Thyroid gland (tissue), 4 donors: ENCODE results near the gene CCDC85C. TPM values are rescaled to one million over a fixed set of nuclear protein-coding genes. Genes with fewer than 3 reads are reported as not detected.

Source experiments
- DNase-seq, 2 donors: peaks; one replicate each; pipeline ENCODE4 v3.0.0-alpha.2; 2019
- H3K27ac ChIP-seq, 3 donors: fragments of 200-600 bp; sonication (generic); 1 replicate in 2 of 3; 2 replicates in 1 of 3; pipeline ENCODE4 v1.5.1; 2016 to 2019; ENCODE audit warnings: mild to moderate bottlenecking in 1 of 3, moderate library complexity in 1 of 3
- H3K27me3 ChIP-seq: fragments of 200-600 bp; sonication (generic); one replicate; pipeline ENCODE4 v1.5.1; 2019
- H3K36me3 ChIP-seq, 2 donors: fragments of 200-600 bp; sonication (generic); one replicate each; pipeline ENCODE4 v1.5.1; 2016 to 2019
- H3K4me1 ChIP-seq, 2 donors: fragments of 200-600 bp; sonication (generic); one replicate each; pipeline ENCODE4 v1.5.1; 2017 to 2019
- H3K4me3 ChIP-seq, 3 donors: fragments of 200-600 bp; sonication (generic); replicated peaks in 1 of 3; 1 replicate in 2 of 3; 2 replicates in 1 of 3; pipeline ENCODE4 v1.5.1; 2016; ENCODE audit warnings: mild to moderate bottlenecking in 1 of 3
- H3K9me3 ChIP-seq: fragments of 200-600 bp; sonication (generic); one replicate; pipeline ENCODE4 v1.5.1; 2017
- POLR2A ChIP-seq, 2 donors: fragments of 450-650 bp; IDR thresholded peaks; one replicate each; pipeline ENCODE4 v1.6.1; 2017; ENCODE audit warnings: antibody characterized with exemption in 2 of 2, mild to moderate bottlenecking in 2 of 2, moderate library complexity in 1 of 2
- WGBS, 2 donors: methylation state at CpG; one replicate each; pipeline ENCODE4 v1.1.5; 2017; 5-methylcytosine and 5-hydroxymethylcytosine counted together
- intact Hi-C: fragments of 100-400 bp; cut with DNase I; formaldehyde crosslinking; loops from one replicate; pipeline ENCODE4 v1.15.1; 2023
- total RNA-seq, 4 donors: library from RNA; depleted of rRNA; stranded (reverse); fragments of >200 nt; gene quantifications; one replicate each; pipeline ENCODE4 v1.2.3, GENCODE V29; 2016
- TF ChIP-seq, protein P1 (sequence below), 6 experiments: fragments of 200-600 bp in 3 of 6; fragments of 450-650 bp in 3 of 6; sonication (generic) in 3 of 6; IDR thresholded peaks; one replicate each; pipeline ENCODE4 v1.5.1; 2016 to 2019; ENCODE audit warnings: antibody characterized with exemption in 6 of 6, mild to moderate bottlenecking in 2 of 6, inconsistent platforms in 1 of 6, moderate library complexity in 1 of 6

CCDC85C gene
- total RNA-seq, 4 donors from 2014 or later: 8.6 to 28.3 (median 17.3) TPM

- DNase-seq: no peak
- intact Hi-C loops: no loop called here
- Histone ChIP-seq H3K36me3 (no peaks in the 10 kb centered on the region), H3K4me1 (peaks cover 0 to 3% of the 10 kb centered on the region in 2 donors), H3K4me3 (no peak overlapping the region), H3K27me3 (no peaks in the 10 kb centered on the region), H3K9me3 (no peaks in the 10 kb centered on the region), H3K27ac (no peak overlapping the region)
- 93 to 94% methylated on average over 9 of the region's 9 CpGs for WGBS, 2 donors
- TF ChIP-seq POLR2A (IDR thresholded peaks at IDR 0.05): no peak
- TF ChIP-seq, protein P1, sequence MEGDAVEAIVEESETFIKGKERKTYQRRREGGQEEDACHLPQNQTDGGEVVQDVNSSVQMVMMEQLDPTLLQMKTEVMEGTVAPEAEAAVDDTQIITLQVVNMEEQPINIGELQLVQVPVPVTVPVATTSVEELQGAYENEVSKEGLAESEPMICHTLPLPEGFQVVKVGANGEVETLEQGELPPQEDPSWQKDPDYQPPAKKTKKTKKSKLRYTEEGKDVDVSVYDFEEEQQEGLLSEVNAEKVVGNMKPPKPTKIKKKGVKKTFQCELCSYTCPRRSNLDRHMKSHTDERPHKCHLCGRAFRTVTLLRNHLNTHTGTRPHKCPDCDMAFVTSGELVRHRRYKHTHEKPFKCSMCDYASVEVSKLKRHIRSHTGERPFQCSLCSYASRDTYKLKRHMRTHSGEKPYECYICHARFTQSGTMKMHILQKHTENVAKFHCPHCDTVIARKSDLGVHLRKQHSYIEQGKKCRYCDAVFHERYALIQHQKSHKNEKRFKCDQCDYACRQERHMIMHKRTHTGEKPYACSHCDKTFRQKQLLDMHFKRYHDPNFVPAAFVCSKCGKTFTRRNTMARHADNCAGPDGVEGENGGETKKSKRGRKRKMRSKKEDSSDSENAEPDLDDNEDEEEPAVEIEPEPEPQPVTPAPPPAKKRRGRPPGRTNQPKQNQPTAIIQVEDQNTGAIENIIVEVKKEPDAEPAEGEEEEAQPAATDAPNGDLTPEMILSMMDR (IDR thresholded peaks at IDR 0.05): no peak
Observed at GRCh38 chr14:99632410-99633035, 28.5 kb upstream of the CCDC85C start.

DNA sequence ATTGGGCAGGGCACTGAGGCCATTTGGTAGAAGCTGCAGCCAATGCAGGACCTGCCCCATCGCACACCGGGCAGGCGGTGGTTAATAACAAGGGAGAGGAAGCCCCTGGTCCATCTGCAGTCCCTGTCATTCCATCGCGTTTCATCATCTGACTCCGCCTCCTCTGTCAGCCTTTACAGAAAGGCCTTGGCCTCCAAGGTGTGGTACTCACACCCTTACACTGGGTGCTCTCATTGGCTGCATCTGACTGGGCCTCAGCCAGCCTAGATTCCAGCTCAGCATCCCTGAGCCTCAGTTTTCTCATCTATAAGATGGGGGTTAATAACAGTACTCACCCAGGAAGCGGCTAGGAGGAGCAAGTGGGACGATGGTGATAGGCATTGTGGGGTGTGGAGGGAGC is 26.2 kb upstream of the CCDC85C start:
- intact Hi-C loops: no loop called here
- no peak for DNase-seq
- 83 to 86% methylated on average over 7 of the region's 8 CpGs for WGBS, 2 donors

DNA sequence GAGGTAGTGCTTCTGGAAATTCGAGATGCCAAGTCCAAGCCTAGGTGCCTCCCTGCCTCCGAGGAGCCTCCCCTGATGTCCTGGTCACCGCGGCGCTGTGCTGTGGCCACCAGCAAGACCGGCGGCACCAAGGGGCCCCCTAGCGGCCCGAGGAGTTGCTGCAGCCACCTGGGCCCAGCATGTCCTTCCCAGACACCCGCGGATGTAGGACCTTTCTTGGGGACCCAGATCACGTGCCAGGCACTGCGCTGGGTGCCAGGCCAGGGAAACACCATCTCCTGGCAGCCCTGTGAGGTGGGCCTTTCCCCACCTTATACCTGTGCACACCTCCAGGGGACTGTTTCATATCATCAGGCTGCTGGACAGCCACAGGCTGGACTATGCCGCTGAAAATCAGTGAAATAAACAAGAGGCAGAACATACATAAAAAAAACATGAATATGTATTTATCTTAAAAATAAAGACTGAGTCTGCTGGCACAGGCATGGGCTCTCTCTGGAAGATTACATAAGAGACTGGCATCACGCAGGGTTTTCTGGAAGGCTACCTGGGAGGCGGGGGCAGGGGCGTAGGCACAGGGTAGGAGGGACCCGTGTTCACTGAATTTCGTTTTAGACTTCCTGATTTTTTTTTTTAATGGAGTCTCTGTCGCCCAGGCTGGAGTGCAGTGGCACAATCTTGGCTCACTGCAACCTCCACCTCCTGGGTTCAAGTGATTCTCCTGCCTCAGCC is 25.0 kb upstream of the CCDC85C start:
- Histone ChIP-seq H3K9me3 (no peaks in the 10 kb centered on the region), H3K36me3 (no peaks in the 10 kb centered on the region), H3K27ac (no peak overlapping the region), H3K4me1 (peaks cover 0 to 3% of the 10 kb centered on the region in 2 donors), H3K27me3 (no peaks in the 10 kb centered on the region), H3K4me3 (no peak overlapping the region)
- 27 to 31% methylated on average over 17 to 18 of the region's 20 CpGs for WGBS, 2 donors
- peak; percentile 78 for DNase-seq
- intact Hi-C loops: loop anchor here (1.0 kb wide), 1 partner anchor 111 kb away; no protein-coding TSS in a partner anchor
- TF ChIP-seq, protein P1 (IDR thresholded peaks at IDR 0.05): peak; percentile 90 to 98 (median 96)
- TF ChIP-seq POLR2A (IDR thresholded peaks at IDR 0.05): no peak

More for the DNA sequence above, 26.2 kb upstream of the CCDC85C start:
- no peak overlapping the region for H3K27ac ChIP-seq
- H3K4me3 ChIP-seq: no peak overlapping the region
- peaks cover 0 to 3% of the 10 kb centered on the region in 2 donors for H3K4me1 ChIP-seq
- no peaks in the 10 kb centered on the region for H3K36me3 ChIP-seq
- TF ChIP-seq, protein P1 (IDR thresholded peaks at IDR 0.05): no peak
- TF ChIP-seq POLR2A (IDR thresholded peaks at IDR 0.05): no peak
- no peaks in the 10 kb centered on the region for H3K27me3 ChIP-seq
- H3K9me3 ChIP-seq: no peaks in the 10 kb centered on the region

DNA sequence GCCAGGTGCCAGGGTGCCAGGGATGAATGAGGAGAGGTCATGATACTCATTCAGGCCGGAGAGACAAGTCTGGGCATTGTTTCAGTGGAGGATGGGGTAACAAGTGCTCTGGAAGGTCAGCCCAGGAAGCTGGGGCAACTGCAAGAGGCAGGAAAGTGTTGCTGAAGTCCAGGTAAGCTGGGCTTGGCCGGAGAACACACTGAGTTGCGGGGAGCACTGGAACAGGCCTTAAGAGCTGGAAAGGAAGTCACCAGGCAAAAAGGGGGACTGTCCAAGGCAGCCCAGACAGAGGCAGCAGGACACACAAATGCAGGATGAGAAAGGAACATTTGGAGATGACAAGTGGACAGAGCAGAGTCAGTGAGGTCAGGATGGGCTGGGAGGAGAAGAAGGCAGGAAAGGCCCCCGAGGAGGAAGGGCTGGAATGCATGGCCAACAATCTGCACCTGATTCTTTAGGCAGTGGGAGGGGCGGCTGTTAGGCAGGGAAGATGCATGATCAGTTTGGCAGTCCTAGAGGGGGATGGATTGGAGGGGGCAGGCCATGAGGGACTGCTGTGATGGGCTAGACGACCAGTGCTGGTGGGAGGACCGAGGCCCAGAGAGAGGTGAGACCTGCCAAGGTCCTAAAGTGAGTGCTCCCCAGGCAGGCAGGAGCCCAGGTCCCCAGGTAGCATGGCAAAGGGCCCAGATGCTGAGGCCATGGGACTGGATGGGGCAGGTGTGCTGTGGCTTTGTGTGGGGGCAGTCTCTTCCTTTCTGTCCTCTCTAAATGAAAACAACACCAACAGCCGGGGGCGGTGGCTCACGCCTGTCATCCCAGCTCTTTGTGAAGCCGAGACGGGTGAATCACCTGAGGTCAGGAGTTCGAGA is 23.7 kb upstream of the CCDC85C start:
- no peak overlapping the region for H3K4me3 ChIP-seq
- intact Hi-C loops: no loop called here
- 84 to 91% methylated on average over 13 of the region's 13 CpGs for WGBS, 2 donors
- H3K36me3 ChIP-seq: no peaks in the 10 kb centered on the region
- TF ChIP-seq, protein P1 (IDR thresholded peaks at IDR 0.05): no peak
- TF ChIP-seq POLR2A (IDR thresholded peaks at IDR 0.05): no peak
- no peak for DNase-seq
- H3K27ac ChIP-seq: no peak overlapping the region
- no peaks in the 10 kb centered on the region for H3K9me3 ChIP-seq
- H3K4me1 ChIP-seq: peaks cover 0 to 3% of the 10 kb centered on the region in 2 donors
- no peaks in the 10 kb centered on the region for H3K27me3 ChIP-seq
